HG03135 (cell line): ENCODE measurements around the gene MCM9.
"Not testable (repeated sequence)": the region's sequence is repeated elsewhere in the genome, so short reads cannot be mapped to it uniquely, and the experiment has no call there.

ENCODE experiments used
- ATAC-seq: cut with Tn5 transposase; IDR thresholded peaks from one replicate; pipeline ENCODE4 v1.9.1; 2021; ENCODE audit warnings: mild to moderate bottlenecking, moderate library complexity; ENCODE audit not compliant: unreplicated experiment

The MCM9 gene

GRCh38 chr6:118869350-118869749, 65.6 kb downstream of the MCM9 start:
- ATAC-seq = no peak

- ATAC-seq = not testable (repeated sequence)
Observed at GRCh38 chr6:118868901-118869300, 66.1 kb downstream of the MCM9 start.

GRCh38 chr6:118867181-118867580, 67.8 kb downstream of the MCM9 start:
- no peak for ATAC-seq

- ATAC-seq = no peak
Observed at GRCh38 chr6:118865100-118865391, 69.9 kb downstream of the MCM9 start.

DNA sequence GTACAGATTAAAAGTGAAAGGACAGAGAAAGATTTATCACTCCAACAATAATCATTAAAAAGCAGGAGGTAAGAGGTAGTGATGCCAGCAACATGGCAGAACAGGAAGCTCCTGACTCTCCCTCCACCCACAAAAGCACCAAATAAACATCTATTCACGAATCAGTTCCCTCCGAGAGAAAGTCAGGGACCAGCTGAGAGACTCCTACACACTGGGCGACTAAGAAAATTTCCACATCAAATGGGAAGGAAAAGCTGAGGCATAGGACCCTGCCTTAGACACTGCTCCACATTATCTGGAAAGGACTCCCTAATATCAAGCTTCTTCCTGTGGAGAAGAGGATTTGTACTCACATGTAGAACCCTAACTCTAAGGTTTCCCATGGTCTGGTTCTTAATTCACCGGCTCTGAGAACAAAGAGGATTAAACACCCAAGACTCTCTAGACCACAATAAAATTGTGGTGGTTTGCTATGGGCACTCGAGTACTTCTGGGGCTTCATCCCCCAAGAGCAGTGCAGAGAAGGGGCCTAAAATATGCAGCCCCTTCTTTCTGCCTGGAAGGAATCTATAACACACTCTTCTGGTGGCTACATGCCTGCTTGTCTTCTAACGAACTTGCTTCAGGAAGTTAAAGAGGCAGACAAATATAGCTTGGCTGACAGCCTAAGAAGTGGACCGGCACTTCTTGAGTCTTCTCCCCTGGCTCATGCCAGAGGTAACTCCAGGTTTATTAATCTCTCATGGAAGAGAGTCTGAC, 70.4 kb downstream of the MCM9 start:
- no peak for ATAC-seq

DNA sequence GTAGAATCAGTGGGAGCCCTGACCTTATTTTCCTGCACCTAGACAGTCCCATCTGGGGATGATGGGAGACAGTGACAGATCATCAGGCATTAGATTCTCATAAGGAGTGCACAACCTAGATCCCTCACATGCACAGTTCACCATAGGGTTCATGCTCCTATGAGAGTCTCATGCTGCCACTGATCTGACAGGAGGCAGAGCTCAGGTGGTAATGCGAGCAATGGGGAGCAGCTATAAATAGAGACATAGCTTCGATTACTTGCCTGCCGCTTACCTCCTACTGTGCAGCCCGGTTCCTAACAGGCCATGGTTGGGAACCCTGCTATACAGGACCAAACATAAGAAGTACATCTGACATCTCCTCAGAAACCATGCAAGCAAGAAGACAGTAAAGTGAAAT, 72.5 kb downstream of the MCM9 start:
- ATAC-seq = no peak

- no peak for ATAC-seq
Observed at GRCh38 chr6:118860880-118861279, 74.1 kb downstream of the MCM9 start.

DNA sequence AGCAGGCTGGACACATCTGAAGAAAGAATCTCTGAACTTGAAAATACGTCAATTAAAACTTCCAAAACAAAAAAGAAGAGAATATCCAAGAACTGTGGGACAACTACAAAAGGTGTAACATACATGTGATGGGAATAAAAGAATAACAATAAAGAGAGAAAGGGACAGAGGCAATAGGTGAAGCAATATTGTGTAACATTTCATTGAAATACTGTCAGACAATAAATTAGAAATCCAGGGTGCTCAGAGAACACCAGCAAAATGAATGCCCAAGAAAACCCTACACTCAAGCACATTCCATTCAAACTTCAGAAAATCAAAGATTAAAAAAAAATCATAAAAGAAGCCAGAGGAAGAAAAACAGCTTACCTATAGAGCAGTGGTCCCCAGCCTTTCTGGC, 74.6 kb downstream of the MCM9 start:
- ATAC-seq = no peak

DNA sequence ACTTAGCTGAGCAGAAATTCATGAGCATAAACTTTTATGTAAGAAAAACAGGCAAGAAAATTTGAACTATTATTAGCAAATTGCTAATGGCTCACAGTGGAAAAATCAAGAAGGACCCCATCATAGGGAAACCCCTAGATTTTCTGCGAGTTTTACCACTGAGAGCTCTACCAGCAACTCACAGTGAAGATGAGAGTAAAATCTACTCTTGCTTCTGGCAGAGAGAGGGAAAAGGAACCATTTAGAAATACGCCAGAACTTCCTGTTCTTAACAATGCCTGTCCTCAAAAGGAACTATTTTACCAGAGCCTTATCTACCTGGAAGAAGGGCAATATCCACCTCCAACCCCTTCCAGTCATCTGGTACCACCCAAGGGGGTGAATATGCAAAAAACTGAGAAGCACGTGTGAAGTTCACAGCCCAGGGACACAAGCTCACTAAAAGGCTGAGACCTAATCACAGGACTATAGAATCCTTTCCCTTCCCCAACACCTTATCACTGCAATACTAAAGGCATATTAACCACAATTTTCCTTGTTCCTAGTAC, 75.4 kb downstream of the MCM9 start:
- ATAC-seq = no peak

GRCh38 chr6:118856301-118856700, 78.7 kb downstream of the MCM9 start:
- no peak for ATAC-seq

GRCh38 chr6:118853408-118853807, 81.6 kb downstream of the MCM9 start:
- no peak for ATAC-seq

DNA sequence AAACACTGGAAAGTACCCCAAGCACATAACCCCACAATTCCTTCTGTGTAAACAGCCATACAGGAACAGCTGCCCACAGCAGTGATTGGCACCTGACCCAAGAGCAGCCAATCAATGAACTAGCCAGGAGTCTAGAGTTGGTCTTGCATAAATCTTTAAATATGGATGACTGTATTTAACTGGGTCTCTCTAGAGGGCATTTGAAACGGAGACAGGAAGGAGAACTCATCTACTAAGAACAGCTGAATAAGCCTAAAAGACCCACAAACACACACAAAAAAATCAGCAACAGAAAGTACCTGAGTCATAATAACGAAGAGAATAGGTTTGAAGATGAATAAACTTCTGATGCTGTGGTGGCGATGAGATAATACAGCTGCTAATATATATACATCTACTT, 90.0 kb downstream of the MCM9 start:
- peak; percentile 42 for ATAC-seq

DNA sequence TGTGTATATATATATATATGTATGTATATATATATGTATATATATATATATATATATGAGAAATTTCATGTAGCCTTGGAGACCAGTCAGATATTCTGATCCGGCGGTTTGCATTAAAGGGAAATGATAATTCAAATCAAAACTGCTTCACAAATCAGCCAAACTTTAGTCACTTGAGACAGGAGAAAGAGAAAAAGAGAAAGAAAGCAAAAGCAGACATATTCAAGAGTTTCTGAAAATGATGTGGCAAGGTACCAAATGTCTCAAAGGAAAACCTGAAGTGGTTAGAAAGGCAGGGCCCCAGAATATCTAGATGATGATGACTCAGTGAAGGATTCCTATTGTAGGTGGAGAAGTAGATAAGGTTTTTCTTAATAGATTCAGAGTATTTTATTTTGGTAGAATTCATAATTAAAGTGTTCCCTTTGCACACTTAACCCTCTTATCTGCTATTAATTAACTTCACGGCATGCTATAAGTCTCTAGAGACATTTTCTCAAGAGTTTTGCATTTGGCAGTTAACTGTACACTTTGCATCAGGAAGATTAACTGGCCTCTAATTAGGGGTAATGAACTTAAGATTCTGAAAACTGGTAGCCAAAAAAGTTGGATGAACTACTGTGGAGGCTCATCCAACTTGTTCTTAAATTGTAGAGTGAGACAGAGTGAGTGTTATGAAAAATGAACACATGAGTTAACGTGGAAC, 91.1 kb downstream of the MCM9 start:
- peak; percentile 91 for ATAC-seq

- ATAC-seq = no peak
Observed at GRCh38 chr6:118830691-118831090, 104.3 kb downstream of the MCM9 start.

DNA sequence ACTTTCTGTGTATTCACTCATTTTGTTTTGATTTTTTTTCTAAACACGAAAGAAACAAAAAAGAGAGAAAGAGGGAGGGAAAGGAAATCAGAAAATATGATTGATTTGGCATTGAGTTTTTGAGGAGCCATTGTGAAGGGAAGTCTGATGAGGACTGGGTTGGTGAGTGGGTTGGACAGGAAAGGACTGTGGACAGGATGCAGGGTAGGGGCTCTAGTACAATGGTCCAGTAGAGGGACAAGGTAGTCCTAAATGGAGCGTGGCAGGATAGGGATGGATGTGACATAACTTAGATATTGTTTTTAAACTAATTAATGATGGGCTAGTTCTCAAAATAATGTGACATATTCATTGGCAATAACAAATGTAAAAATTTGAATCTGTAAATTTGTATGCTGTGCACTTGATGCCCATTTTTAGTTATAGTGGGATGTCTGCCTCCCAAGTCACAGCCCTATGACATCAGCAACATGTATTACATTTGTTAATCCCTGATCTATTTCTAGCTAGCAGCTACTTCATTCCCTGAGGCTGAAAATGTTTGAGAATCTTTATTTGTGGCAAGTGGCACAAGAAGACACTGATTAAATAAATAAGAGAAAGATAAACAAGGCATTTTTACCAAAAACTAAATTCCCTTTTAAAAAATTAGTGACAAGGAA, 105.0 kb downstream of the MCM9 start:
- no peak for ATAC-seq

- ATAC-seq = no peak
Observed at GRCh38 chr6:118826096-118826495, 108.9 kb downstream of the MCM9 start.

GRCh38 chr6:118825661-118826060, 109.3 kb downstream of the MCM9 start:
- no peak for ATAC-seq

GRCh38 chr6:118815495-118815894, 119.5 kb downstream of the MCM9 start:
- no peak for ATAC-seq

DNA sequence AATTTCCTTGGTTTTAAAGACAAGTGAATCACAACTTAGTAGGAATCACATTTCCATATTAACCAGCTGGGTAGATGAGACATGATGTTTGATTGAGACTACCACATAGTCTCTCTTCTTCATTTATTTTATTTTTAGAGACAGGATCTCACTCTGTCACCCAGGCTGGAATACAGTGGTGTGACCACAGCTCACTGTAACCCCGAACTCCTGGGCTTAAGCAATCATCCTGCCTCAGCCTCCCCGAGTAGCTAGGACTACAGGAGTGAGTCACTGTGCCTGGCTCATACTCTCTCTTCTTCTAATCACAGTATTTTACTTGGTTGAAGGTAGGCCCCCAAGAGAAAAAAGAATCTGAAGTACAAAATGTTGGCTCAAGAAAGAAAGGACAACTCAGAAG, 121.2 kb downstream of the MCM9 start:
- ATAC-seq = no peak

GRCh38 chr6:118812970-118813369, 122.0 kb downstream of the MCM9 start:
- no peak for ATAC-seq

DNA sequence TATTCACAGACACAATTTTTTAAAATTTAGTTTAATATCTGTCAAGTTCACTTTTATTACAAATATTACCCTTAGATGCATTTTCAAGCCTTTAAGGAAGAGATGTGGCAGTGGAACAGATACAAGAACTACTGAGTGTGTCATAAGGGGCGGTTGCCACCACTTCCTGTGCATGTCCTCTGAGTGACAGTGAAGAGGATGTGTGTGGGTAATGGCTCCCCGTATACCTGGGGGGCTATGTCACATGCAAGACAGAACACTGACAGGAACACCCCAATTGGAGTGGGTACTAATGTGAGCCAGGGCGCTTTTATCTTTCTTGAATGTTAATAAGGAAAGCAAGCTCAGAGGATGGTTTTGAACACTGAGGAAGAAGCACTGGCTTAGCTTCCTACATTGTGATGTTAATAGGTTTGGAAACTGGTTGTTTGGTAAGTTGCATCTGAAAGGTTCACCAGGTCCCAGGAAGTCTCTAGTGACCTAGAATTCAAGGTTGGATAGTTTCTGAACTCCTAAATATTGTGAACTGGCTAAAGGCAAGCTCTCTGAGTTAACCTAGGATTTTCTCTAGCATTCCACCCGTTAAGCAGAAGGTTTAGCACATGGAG, 124.4 kb downstream of the MCM9 start:
- peak; percentile 89 for ATAC-seq
